ENCODE results near the gene MED13L.

DNA sequence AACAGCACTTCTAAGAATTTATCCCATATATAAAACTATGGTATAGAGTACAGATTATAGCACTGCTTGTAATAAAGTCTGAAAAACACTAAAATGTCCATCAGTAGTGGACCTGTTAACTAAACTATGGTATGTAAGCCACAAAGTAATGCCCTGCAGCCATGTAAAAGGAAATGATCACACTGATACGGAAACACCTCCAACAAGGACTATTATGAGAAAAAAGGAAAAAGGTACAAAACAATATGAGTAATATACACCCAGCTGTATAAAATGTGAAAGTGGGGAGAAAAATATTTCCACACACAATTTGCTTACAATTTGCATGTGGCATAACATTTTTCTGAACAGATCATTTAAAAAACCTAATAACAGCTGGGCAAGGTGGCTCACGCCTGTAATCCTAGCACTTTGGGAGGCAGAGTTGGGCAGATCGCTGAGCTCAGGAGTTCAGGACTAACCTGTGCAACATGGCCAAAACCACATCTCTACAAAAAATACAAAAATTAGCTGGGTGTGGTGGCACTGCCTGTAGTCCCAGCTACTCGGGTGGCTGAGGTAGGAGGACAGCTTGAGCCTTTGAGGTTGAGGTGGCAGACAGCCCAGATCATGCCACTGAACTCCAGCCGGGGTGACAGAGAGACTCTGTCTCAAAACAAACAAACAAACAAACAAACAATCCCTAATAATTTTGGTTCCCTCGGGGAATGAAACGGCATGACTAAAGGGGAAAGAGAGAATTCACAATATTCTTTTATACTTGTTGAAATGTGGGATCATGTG, 250.5 kb downstream of the MED13L start:
- TF ChIP-seq, protein P1, sequence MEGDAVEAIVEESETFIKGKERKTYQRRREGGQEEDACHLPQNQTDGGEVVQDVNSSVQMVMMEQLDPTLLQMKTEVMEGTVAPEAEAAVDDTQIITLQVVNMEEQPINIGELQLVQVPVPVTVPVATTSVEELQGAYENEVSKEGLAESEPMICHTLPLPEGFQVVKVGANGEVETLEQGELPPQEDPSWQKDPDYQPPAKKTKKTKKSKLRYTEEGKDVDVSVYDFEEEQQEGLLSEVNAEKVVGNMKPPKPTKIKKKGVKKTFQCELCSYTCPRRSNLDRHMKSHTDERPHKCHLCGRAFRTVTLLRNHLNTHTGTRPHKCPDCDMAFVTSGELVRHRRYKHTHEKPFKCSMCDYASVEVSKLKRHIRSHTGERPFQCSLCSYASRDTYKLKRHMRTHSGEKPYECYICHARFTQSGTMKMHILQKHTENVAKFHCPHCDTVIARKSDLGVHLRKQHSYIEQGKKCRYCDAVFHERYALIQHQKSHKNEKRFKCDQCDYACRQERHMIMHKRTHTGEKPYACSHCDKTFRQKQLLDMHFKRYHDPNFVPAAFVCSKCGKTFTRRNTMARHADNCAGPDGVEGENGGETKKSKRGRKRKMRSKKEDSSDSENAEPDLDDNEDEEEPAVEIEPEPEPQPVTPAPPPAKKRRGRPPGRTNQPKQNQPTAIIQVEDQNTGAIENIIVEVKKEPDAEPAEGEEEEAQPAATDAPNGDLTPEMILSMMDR (IDR thresholded peaks at IDR 0.05), result no peak
- TF ChIP-seq POLR2AphosphoS5 (IDR thresholded peaks at IDR 0.05) (no peak), POLR2A (IDR thresholded peaks at IDR 0.05) (no peak)
